Hematopoietic multipotent progenitor cell treated with erythropoietin and hydrocortisone succinate and interleukin-3 and kit ligand, for 15 days (in vitro differentiated cells): ENCODE measurements around the gene RAVER1.
A peak's percentile ranks its signal among the peaks of the same experiment; 100 is the strongest.
"Not testable (repeated sequence)": the region's sequence is repeated elsewhere in the genome, so short reads cannot be mapped to it uniquely, and the experiment has no call there.

Experiments used
- DNase-seq: peaks from one replicate; pipeline ENCODE4 v3.0.0-alpha.2; 2015; ENCODE audit warnings: low spot score

The RAVER1 gene

DNA sequence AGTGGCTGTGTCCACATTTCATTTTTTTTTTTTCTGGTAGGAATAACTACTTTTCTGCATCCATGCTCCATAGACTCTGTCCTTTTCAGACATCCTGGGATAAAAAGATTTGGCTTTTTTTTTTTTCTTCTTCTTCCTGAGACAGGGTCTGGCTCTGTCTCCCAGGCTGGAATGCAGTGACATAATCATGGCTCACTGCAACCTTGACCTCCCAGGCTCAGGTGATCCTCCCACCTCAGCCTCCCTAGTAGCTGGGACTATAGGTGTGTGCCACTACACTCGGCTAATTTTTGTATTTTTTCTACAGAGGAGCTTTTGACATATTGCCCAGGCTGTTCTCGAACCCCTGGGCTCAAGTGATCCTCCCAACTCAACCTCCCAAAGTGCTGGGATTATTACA, 10.2 kb upstream of the RAVER1 start:
- DNase-seq = no peak

- no peak for DNase-seq
Observed at GRCh38 chr19:10339977-10340376, 6.6 kb upstream of the RAVER1 start.

DNA sequence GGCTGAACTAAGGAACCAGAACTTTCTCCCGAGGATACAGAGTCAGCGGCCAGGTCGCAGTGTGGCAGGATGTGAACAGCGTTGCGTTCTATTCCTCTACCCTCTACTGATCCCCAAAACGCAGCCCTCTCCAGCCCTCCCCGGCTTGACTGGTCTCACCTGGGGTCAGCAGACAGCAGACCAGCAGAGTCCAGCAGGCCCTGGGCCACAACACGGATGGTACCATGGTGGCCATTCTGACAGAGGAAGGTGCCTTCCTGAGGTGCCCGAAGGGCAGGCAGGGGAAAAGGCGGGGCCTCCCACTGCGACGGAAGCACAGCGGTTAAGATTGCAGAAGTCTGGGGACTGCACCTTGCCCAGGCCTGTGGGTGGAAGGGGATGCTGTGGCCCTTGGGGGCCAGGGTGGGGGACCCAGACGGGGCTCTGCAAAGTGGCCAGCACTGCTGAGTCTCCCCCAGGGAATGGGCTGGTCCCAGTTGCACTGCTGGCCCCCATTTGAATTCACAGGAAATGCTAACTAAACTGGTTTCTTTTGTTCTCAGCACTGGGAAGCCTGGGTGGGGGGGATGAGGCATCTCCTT, 6.1 kb upstream of the RAVER1 start, which contains the start of gene ICAM3:
Gene ICAM3 (minus strand): TSS at position 245 of the 581 bp plus-strand sequence. CDS start 10 bp downstream, at position 235.
- no peak for DNase-seq

DNA sequence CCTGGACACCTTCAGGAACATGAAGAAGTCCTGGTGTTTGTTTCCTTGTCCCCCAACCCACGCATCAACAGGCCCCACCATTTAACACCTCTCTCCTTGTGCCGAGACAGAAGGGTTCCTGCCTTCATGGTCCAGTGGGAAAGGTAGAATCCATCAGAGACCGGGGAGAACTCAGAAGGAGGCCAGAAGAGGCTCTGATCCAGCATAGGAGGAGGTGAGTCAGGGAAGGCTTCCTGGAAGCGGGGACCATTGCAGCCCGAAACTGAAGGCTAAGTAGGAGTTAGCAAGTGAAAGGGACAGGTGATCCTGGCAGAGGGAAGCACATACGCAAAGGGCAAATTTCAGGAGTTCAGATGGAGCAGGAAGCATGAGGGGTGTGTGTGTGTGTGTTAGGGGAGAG, 5.6 kb upstream of the RAVER1 start:
- no peak for DNase-seq

- DNase-seq = not testable (repeated sequence)
Observed at GRCh38 chr19:10336725-10337124, 3.4 kb upstream of the RAVER1 start.

- DNase-seq = no peak
Observed at GRCh38 chr19:10335352-10335985, 2.1 kb upstream of the RAVER1 start.

DNA sequence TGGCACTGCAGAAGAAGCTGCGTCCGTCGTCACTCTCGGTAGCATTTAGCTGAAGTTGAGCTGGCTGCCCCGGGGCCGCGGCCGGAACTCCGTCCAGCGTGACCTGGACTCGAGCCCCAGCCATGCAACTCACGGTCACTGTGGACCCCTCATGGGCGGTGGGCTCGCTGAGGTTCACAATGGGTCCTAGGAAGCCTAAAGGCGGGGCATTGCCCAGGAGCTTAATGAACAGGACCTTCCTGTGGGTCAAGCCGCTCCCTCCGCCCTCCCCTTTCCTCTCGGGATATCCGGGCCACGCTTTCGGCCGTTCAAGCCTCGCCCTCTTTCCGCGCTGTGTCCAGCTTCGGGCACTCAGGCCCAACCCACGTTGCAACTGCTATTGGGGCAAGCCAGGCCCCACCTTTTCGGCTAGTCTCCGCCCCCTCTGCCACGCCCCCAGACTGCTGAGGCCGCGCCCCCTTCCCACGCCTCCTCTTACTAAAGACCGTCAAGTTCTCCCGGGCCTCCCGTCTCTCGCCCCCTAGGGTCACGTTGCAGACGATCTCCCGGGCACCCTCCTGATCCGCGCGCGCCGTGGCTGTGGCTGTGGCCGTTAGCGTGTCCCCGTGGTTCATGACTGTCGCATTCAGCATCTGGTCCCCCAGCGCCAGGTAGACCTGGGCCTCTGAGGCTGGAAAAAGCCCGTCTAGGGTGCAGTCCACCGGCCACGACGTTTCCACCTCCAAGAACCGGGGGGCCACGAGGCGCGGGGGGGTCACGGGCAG, 1.4 kb upstream of the RAVER1 start:
- DNase-seq = peak; percentile 61

DNA sequence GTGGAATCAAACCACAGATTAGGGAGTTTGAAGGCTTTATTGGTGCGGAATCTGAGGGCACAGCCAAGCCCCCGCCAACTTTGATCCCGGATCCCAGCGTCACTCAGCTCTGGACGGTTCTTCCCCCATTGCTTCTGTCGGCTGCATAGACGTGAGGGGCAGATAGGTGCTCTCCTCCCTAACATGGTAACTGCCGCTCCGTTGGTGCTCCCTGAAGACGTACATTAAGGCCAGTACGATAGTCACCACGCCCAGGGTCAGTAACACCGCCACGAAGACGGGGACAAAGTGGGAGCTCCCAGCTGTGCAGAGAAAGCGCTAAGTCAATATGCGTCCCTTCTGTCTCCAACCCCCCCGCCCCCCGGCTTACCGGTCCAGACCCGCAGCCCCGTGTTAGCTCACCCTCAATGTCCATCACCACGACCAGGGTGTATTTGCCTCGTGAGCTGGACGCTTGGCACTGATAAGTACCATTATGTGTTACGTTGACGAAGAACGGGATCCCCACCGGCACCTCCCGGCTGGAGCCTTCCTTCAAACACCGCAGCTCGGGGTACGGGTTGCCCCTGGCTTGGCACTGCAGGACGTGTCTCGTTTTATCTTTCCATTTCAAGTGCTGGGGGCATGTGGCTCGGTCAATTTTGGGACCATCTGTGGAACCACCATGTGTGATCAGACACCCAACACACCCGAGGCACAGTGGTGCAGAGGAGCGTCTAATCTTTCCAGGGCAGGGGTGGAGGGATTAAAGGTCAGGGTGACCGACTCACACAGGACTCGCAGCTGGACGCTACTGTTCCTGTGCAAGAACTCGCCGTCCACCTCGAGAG, 644 bp upstream of the RAVER1 start:
- no peak for DNase-seq

DNA sequence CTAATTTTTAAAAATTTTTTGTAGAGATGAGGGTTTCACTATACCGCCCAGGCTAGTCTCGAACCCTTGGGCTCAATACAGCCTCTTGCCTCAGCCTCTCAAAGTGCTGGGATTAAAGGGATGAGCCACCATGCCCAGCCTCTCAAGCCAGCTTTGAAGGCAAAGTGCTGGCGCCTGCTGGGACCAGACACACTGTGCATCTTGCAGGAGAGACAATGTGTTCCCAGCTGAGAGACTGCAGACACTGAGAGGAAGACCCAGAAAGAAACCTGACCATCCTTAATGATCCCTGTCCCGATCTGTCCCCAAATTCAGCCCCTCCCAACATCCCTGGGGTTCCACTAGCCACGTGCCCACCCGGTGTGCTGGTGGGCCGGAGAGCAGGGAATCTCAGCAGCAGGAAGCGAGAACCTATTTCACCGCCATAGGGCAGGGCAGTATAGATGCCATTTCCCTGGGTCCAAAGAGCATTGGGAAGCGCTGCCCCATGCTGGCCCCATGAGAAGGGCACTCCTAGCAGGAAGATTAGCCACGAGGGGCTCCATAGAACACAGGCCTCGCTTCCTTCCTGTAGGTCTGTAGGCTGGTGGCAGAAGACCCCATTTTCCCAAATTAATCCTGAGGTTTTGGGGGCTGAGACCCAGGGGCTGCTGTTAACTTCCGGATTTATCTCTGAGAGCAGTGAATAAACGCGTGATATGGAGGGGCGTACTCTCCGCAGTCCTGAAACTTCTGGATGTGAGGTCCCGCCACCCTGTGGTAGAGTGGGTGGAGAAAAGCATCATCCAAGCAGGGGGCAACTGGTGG, 968 bp downstream of the RAVER1 start:
- DNase-seq = no peak

- no peak for DNase-seq
Observed at GRCh38 chr19:10329555-10329954, 3.8 kb downstream of the RAVER1 start.

- DNase-seq = no peak
Observed at GRCh38 chr19:10328558-10329429, 4.5 kb downstream of the RAVER1 start.

DNA sequence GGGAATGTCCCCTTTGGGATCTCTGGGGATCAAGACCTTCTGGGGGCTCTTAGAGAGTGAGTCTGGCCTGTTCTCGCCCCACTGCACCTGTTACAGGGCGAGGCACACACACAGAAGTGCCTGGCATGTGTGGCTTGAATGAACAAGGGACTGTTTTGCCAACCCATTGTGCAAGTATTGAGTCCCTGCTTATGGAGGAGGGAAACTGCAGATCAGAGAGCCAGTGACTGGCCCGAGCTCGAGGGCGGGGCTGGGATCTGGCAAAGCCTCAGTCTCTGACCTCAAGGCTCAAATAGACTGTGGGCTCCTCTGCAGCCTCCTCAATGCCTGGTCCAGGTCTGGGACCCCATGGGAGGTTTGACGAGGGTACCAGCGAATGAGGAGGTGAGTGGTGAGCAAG, 5.5 kb downstream of the RAVER1 start:
- no peak for DNase-seq

GRCh38 chr19:10325732-10326131, 7.6 kb downstream of the RAVER1 start:
- no peak for DNase-seq

DNA sequence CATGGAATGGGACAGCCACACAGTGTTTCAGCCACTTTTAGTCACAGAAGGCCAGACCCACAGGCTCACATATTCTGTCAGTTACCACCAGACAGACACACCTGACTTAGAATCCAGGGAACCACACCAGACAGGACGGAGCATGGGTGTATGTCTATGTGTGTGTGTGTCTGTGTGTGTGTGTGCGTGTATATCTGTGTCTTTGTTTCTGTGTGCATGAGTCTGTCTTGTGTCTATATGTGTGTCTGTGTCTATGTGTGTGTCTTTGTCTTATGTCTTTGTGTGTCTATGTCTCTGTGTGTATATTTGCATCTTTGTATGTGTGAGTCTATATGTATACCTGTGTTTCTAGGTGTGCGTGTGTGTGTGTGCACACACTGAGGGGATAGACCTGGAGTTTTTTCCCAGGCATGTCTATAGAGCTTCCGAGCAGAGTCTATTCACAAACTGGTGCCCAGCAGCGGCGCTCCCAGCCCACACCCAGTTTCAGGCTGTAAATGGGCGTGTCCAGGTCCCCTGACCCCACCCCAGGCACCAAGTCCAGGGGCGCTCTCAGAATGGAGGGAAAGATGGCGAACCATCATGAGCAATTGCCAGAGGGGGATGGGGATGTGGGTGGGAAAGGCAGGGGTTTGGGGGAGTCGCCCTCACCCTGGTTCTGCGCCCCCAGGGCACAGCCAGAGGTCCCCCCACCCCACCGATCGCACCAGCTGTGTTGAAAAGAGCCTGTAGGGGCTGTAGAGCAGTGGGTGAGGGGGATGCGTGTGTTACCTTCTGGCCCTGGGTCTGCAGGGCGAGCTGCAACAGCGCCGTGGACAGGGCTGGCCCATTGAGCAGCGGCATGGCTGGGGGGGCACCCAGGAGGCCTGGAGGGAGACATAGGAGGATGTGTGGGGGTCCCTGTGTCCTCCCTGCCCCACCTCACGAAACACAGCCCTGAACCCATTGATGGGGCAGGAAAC, 11.2 kb downstream of the RAVER1 start:
- no peak for DNase-seq

GRCh38 chr19:10321417-10321797, 11.9 kb downstream of the RAVER1 start:
- no peak for DNase-seq

- DNase-seq = no peak
Observed at GRCh38 chr19:10320602-10321416, 12.5 kb downstream of the RAVER1 start.

DNA sequence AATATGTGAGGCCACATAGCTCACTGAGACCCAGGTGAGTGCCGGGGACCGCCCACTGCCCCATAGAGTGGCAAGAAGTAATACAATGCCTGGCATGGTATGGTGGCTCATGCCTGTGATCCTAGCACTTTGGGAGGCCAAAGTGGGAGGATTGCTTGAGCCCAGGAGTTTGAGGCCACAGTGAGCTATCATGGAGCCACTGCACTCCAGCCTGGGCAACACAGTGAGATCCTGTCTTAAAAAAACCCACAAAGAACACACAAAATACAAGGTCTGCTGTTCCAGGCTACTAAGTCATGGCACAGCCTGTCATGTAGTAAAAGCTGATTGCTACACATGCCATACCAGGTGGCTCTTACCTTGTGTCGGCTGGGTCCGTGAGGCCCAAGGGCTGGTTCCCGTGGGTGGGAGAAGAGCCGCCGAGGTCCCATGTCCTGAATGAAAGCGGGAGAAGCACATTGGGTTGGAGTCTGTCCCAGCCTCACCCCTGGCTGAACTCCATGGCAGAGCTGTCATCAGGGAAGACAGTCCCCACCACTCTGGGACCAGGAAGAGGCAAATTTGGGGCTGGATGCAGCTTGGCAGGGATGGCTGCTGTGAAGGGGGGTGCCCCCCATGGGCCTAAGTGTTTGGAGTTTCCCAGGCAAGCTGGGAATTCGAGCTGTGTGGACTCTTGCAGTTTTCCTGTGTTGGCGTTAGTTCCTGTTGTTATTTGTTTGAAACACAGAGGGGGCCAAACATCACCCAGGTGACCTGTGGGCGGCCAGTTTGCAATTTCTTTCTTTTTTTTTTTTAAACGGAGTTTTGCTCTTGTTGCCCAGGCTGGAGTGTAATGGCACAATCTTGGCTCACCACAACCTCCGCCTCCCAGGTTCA, 14.3 kb downstream of the RAVER1 start:
- no peak for DNase-seq
